ENCODE measurements around the gene OR2T35.

The OR2T35 gene

DNA sequence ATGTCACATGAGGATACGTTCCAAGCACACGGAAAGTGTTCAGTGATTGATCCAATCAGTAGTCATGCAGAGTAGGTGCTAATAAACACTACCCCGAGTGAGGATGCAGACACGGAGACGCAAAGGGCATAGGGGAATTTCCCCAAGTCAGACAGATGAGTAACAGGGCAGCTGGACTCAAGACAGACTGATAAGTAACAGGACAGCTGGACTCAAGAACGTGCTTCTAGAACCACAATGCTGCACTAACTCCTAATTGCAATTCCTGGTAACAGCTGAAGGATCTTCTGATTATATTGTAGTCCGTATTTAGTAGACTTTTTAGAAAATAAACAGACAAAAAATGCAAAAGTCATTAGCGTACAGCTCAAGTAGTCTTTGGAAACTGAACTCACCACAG lies 45.7 kb downstream of the OR2T35 start:
- no peak overlapping the region for H3K4me3 ChIP-seq (ENCODE audit: low read depth, low read length)
- no peak for TF ChIP-seq CTCF (IDR thresholded peaks at IDR 0.05; ENCODE audit: low read depth, low read length)

DNA sequence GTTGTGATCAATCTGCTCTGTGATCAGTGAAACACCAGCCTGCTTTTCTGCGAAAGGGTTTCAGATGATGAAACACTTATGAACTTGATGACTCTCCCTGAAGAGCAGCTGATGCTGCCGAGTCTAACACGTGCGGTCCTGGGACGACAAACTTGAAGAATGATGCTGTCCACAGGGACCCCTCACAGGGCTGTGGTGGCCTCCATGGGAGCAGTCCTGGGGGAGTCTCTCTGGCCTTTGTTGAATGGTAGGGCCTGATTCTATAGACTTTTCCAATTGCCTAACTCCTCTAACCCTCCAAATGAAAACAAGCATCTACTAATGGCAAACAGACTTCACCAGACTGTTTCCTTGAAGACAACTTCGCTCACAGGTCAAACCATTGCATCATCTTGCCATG lies 47.5 kb downstream of the OR2T35 start, which contains the start of gene OR2T10:
OR2T10 (minus strand) TSS at position 112 of the 400 bp plus-strand sequence. CDS start 3,932 bp downstream, outside the sequence.
- H3K4me3 ChIP-seq (ENCODE audit: low read depth, low read length): no peak within 1 kb of the TSS
- TF ChIP-seq CTCF (IDR thresholded peaks at IDR 0.05; ENCODE audit: low read depth, low read length): no peak

DNA sequence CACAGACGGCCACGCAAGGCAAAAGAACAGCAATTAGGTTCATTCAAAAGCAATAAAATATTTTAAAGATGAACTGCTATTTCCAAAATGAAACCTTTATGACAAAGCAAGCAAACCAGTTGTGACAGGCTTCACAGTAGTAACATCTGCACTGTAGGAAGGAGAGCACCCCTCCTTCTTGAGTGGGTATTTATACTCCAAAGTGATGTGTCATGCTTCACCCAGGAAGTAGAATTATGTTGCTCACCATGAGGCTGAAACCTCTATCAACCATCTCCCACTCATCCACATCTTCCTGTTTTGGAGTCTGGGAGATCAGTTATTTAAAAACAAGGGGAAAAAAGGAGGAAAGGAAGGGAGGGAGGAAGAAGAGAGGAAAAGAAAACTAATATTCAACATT lies 48.5 kb downstream of the OR2T35 start:
- no peak overlapping the region for H3K4me3 ChIP-seq (ENCODE audit: low read depth, low read length)
- TF ChIP-seq CTCF (IDR thresholded peaks at IDR 0.05; ENCODE audit: low read depth, low read length): no peak

- no peak for TF ChIP-seq CTCF (IDR thresholded peaks at IDR 0.05; ENCODE audit: low read depth, low read length)
- H3K4me3 ChIP-seq (ENCODE audit: low read depth, low read length): no peak overlapping the region
Observed at GRCh38 chr1:248593226-248593625, 51.9 kb downstream of the OR2T35 start.

GRCh38 chr1:248592655-248593054 lies 52.4 kb downstream of the OR2T35 start:
- no peak for TF ChIP-seq CTCF (IDR thresholded peaks at IDR 0.05; ENCODE audit: low read depth, low read length)
- H3K4me3 ChIP-seq (ENCODE audit: low read depth, low read length): no peak overlapping the region

- TF ChIP-seq CTCF (IDR thresholded peaks at IDR 0.05; ENCODE audit: low read depth, low read length): no peak
- no peak overlapping the region for H3K4me3 ChIP-seq (ENCODE audit: low read depth, low read length)
Observed at GRCh38 chr1:248590055-248590454, 55.0 kb downstream of the OR2T35 start.

DNA sequence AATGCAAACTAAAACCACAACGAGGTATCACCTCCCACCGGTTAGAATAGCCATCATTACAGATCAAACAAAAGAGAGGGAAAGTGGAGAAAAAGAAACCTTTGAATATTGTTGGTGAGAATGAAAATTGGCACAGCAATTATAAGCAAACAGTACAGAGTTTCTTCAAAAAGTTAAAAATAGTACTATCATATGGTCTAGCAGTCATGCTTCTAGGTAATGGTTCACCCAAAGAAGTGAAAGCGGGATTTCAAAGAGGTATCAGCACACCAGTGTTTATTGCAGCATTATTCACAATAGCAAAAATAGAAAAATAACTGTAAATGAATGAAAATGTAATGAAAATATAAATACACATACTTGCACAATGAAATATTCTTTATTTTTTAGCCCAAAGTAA lies 55.7 kb downstream of the OR2T35 start:
- TF ChIP-seq CTCF (IDR thresholded peaks at IDR 0.05; ENCODE audit: low read depth, low read length): no peak
- H3K4me3 ChIP-seq (ENCODE audit: low read depth, low read length): no peak overlapping the region

Measured in WI38 (cell line).